Mesangial cell (primary cell): ENCODE results near the gene ZNF37A. TPM values are rescaled to one million over a fixed set of nuclear protein-coding genes. Genes with fewer than 3 reads are reported as not detected.

Experiments
- total RNA-seq: library from RNA; depleted of rRNA; stranded (reverse); fragments of >200 nt; gene quantifications from 2 replicates; pipeline ENCODE4 v1.2.3, GENCODE V29; 2015

ZNF37A gene
- 2.9 and 4.4 TPM in 2 replicates for total RNA-seq

DNA sequence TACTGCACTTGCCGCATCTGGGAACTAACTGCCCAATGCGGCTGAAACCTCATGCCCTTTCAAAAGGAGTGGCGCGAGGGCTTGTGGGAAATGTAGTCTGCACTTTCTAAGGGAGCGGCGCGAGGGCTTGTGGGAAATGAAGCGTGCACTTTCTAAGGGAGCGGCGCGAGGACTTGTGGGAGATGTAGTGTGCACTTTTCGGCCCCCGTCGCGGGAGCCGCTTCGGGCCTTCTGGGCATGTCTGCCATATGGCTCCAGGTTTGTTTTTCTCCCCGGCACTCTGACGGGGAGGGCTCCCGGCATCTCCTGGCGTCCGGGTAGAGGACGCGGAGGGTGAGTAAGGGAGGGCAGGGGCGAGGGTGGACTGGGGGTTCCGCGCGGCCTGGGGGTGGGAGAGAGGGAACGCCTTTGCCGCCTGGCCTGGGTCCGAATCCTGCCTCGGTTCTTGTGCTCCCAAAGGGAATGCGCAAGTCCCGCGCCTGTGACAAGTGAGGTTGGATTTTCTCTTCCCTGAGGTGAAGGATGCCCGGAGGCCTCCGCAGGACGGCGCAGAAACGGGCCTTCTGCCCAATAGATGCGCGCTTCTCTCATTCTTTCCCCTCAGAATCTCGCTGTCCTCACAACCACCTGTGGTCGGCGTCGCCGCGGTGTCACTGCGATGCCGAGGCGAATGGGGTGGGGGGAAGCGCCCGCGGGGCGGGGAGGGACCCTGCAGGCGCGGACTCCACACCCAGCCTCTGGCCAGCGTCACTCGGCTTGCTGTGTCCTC, at the start of gene ZNF37A:
Gene ZNF37A, plus strand, starts transcription at position 180 of the 769 bp plus-strand sequence. CDS start 2,281 bp downstream, outside the sequence.

Other genes starting within 250 kb of the ZNF37A start
- 4.2 and 4.6 TPM in 2 replicates for gene ZNF248, start 236.7 kb upstream of the ZNF37A start, total RNA-seq
- 2.6 and 3.5 TPM in 2 replicates for gene ZNF25, start 117.7 kb upstream of the ZNF37A start, total RNA-seq
- gene ZNF33A, start 83.7 kb upstream of the ZNF37A start, total RNA-seq, result 6.5 and 11.4 TPM in 2 replicates